HEK293T (cell line): ENCODE measurements around the gene LMNTD1.

Source experiments
- ARNT ChIP-seq: fragments of 450-650 bp; IDR thresholded peaks from 2 replicates; pipeline ENCODE4 v1.6.1; 2017; ENCODE audit warnings: mild to moderate bottlenecking
- BHLHE40 ChIP-seq: fragments of 450-650 bp; IDR thresholded peaks from 2 replicates; pipeline ENCODE4 v1.6.1; 2016; ENCODE audit warnings: mild to moderate bottlenecking, moderate library complexity, borderline replicate concordance
- CTBP1 ChIP-seq: fragments of 450-650 bp; IDR thresholded peaks from 2 replicates; pipeline ENCODE4 v1.6.1; 2016; ENCODE audit warnings: borderline replicate concordance
- FOXK2 ChIP-seq: fragments of 450-650 bp; IDR thresholded peaks from 2 replicates; pipeline ENCODE4 v1.6.1; 2016; ENCODE audit warnings: mild to moderate bottlenecking
- FOXM1 ChIP-seq: fragments of 450-650 bp; IDR thresholded peaks from 2 replicates; pipeline ENCODE4 v1.6.1; 2017; ENCODE audit warnings: mild to moderate bottlenecking, borderline replicate concordance
- HDGF ChIP-seq: fragments of 450-650 bp; IDR thresholded peaks from 2 replicates; pipeline ENCODE4 v1.6.1; 2017; ENCODE audit warnings: antibody characterized with exemption, borderline replicate concordance
- LEF1 ChIP-seq: fragments of 450-650 bp; IDR thresholded peaks from 2 replicates; pipeline ENCODE4 v1.6.1; 2017; ENCODE audit warnings: mild to moderate bottlenecking, borderline replicate concordance
- SP1 ChIP-seq: fragments of 450-650 bp; IDR thresholded peaks from 2 replicates; pipeline ENCODE4 v1.6.1; 2017
- SUZ12 ChIP-seq: fragments of 450-650 bp; IDR thresholded peaks from 2 replicates; pipeline ENCODE4 v1.6.1; 2016; ENCODE audit warnings: mild to moderate bottlenecking

DNA sequence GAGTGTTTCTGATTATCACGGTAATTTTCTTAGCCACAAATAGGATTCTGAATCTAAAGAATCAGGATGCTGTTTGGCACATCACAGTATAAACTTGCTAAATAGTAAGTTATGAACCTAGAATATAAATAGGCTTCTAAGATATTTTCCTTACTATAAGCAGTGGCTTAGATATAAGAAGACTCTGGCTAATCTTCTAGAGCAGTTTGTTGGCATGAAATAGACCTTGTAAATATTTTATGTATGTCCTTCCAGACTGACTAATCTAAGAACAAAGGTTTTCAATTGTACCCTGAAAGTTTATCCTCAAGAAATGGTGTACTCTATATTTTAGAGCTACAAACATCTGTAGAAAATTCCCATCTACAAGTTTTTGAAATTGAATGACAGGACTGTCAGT, 48.3 kb downstream of the LMNTD1 start:
- TF ChIP-seq FOXM1 (no peak), ARNT (no peak), FOXK2 (no peak), SP1 (no peak), BHLHE40 (no peak), CTBP1 (no peak), SUZ12 (no peak), HDGF (no peak), LEF1 (no peak)
